ENCODE data around the gene JAGN1. TPM values are rescaled to one million over a fixed set of nuclear protein-coding genes. Genes with fewer than 3 reads are reported as not detected.

Gene JAGN1
- total and polyA plus RNA-seq, 9 of the 15 experiments (the other 6 are each of a cell fraction or from before 2014, with no cell fraction given) = 31.6 to 77.8 (median 40.3) TPM

DNA sequence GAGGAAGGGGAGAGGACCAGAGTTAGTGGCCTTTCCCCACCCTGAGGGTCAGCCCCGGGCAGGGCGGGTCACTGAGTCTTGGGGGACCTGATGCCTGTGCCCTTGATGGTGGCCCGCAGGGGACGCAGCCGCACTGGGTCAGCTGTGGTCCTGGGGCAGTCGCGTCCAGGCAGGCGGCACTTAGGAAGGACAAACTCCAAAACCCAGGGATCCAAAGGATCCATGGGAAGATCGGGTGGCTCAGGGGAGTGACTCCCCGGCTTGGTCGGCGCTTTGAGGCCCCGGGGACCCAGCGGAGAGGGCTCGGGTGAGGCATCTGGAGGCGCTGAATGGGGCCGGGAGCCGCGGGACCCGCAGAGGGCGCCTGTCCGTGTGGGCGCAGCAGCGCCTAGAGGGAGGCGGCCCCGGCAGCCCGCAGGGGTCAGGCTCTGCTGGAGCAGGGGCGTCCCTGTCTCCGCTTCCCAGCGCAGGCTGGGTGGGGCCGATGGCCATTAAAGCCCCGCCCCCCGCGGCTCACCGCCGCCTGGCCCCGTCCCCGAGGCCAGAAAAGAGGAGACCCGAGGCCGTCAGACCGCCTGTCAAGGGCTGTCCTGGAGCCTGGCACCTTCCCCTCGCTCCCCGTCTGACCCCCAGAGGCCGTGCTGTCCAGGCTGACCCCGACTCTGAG is 27.9 kb upstream of the JAGN1 start (continued):
- TF ChIP-seq HDAC3 (IDR thresholded peaks at IDR 0.05; ENCODE audit: borderline replicate concordance, partially characterized antibody) (no peak), SFPQ (IDR thresholded peaks at IDR 0.05; ENCODE audit: low read depth, low read length) (no peak), CBX3 (IDR thresholded peaks at IDR 0.05; ENCODE audit: borderline replicate concordance in 1 of 2, low read length in 2 of 2) (peak in 1 of 2 experiments; percentile 84; a peak in 1 of 3 replicates), ZNF143 (CRISPR knock-in tag; IDR thresholded peaks at IDR 0.05) (no peak), KLF1 (tag; IDR thresholded peaks at IDR 0.05) (peak; percentile 41; the same call in 1 of the 2 replicates), SAFB (IDR thresholded peaks at IDR 0.05; ENCODE audit: borderline replicate concordance, low read depth, low read length) (0 out of 2 replicates have a peak, but pooled peaks have one; percentile 41), RBM25 (IDR thresholded peaks at IDR 0.05; ENCODE audit: low read depth, low read length, severe bottlenecking) (no peak), FOXJ3 (CRISPR knock-in tag; IDR thresholded peaks at IDR 0.05) (no peak), MTA2 (IDR thresholded peaks at IDR 0.05; ENCODE audit: low read depth) (0 out of 2 replicates have a peak, but pooled peaks have one; percentile 13), ZBTB17 (CRISPR knock-in tag; IDR thresholded peaks at IDR 0.05) (peak; percentile 60; the same call in 1 of the 2 replicates), GABPA (tag; conservative IDR thresholded peaks at IDR 0.05; ENCODE audit: low read depth) (no peak), LCOR (CRISPR knock-in tag; IDR thresholded peaks at IDR 0.05) (0 out of 2 replicates have a peak, but pooled peaks have one; percentile 58)
- TF ChIP-seq, protein P1, sequence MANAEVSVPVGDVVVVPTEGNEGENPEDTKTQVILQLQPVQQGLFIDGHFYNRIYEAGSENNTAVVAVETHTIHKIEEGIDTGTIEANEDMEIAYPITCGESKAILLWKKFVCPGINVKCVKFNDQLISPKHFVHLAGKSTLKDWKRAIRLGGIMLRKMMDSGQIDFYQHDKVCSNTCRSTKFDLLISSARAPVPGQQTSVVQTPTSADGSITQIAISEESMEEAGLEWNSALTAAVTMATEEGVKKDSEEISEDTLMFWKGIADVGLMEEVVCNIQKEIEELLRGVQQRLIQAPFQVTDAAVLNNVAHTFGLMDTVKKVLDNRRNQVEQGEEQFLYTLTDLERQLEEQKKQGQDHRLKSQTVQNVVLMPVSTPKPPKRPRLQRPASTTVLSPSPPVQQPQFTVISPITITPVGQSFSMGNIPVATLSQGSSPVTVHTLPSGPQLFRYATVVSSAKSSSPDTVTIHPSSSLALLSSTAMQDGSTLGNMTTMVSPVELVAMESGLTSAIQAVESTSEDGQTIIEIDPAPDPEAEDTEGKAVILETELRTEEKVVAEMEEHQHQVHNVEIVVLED (CRISPR knock-in tag; IDR thresholded peaks at IDR 0.05) = 0 out of 2 replicates have a peak, but pooled peaks have one; percentile 32
- TF ChIP-seq, protein P2, sequence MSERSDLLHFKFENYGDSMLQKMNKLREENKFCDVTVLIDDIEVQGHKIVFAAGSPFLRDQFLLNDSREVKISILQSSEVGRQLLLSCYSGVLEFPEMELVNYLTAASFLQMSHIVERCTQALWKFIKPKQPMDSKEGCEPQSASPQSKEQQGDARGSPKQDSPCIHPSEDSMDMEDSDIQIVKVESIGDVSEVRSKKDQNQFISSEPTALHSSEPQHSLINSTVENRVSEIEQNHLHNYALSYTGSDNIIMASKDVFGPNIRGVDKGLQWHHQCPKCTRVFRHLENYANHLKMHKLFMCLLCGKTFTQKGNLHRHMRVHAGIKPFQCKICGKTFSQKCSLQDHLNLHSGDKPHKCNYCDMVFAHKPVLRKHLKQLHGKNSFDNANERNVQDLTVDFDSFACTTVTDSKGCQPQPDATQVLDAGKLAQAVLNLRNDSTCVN (CRISPR knock-in tag; IDR thresholded peaks at IDR 0.05) = no peak
- TF ChIP-seq, protein P3, sequence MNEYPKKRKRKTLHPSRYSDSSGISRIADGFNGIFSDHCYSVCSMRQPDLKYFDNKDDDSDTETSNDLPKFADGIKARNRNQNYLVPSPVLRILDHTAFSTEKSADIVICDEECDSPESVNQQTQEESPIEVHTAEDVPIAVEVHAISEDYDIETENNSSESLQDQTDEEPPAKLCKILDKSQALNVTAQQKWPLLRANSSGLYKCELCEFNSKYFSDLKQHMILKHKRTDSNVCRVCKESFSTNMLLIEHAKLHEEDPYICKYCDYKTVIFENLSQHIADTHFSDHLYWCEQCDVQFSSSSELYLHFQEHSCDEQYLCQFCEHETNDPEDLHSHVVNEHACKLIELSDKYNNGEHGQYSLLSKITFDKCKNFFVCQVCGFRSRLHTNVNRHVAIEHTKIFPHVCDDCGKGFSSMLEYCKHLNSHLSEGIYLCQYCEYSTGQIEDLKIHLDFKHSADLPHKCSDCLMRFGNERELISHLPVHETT (CRISPR knock-in tag; conservative IDR thresholded peaks at IDR 0.05 in 1 of 2, IDR thresholded peaks at IDR 0.05 in 1 of 2) = peak in 1 of 2 experiments; percentile 17; a peak in 1 of 4 replicates
- TF ChIP-seq, protein P4, sequence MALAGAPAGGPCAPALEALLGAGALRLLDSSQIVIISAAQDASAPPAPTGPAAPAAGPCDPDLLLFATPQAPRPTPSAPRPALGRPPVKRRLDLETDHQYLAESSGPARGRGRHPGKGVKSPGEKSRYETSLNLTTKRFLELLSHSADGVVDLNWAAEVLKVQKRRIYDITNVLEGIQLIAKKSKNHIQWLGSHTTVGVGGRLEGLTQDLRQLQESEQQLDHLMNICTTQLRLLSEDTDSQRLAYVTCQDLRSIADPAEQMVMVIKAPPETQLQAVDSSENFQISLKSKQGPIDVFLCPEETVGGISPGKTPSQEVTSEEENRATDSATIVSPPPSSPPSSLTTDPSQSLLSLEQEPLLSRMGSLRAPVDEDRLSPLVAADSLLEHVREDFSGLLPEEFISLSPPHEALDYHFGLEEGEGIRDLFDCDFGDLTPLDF (CRISPR knock-in tag; IDR thresholded peaks at IDR 0.05) = peak; percentile 65; the same call in 1 of the 2 replicates
- TF ChIP-seq, protein P5, sequence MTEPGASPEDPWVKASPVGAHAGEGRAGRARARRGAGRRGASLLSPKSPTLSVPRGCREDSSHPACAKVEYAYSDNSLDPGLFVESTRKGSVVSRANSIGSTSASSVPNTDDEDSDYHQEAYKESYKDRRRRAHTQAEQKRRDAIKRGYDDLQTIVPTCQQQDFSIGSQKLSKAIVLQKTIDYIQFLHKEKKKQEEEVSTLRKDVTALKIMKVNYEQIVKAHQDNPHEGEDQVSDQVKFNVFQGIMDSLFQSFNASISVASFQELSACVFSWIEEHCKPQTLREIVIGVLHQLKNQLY (CRISPR knock-in tag; conservative IDR thresholded peaks at IDR 0.05) = 0 out of 4 replicates have a peak, but pooled peaks of 1 of the 2 experiments have one; percentile 17

Data from K562 (cell line).